ENCODE measurements around the gene NKPD1. TPM values are rescaled to one million over a fixed set of nuclear protein-coding genes. Genes with fewer than 3 reads are reported as not detected.

Gene NKPD1
- total and polyA plus RNA-seq, 2 experiments from 2014 or later = 0.24 to 1.3 TPM

- Histone ChIP-seq H3K27me3 (ENCODE audit: insufficient read depth) (no peaks in the 10 kb centered on the region), H3K9me2 (ENCODE audit: insufficient read depth) (no peaks in the 10 kb centered on the region), H3K4me2 (no peak overlapping the region), H3K4me3 (no peak overlapping the region), H4K20me1 (replicated peaks; ENCODE audit: insufficient read depth) (no peaks in the 10 kb centered on the region), H3K27ac (ENCODE audit: low read depth) (no peak overlapping the region), H3K79me2 (replicated peaks; ENCODE audit: insufficient read depth) (no peaks in the 10 kb centered on the region), H2AFZ (no peak overlapping the region), H3F3A (replicated peaks; ENCODE audit: low read depth) (no peaks in the 10 kb centered on the region), H3K36me3 (ENCODE audit: insufficient read depth) (no peaks in the 10 kb centered on the region), H3K4me1 (ENCODE audit: insufficient read depth) (no peaks in the 10 kb centered on the region)
- Mint-ChIP-seq H3K27ac (no peak overlapping the region), H3K36me3 (ENCODE audit: low read depth) (no peaks in the 10 kb centered on the region), H3K27me3 (ENCODE audit: insufficient read depth, low read depth, poor library complexity) (peaks cover 8% of the 10 kb centered on the region), H3K4me3 (no peak overlapping the region), H3K9me3 (no peaks in the 10 kb centered on the region; the same call in 2 of the 3 replicates), H3K4me1 (no peaks in the 10 kb centered on the region; the same call in 2 of the 3 replicates)
- DNase-seq (ENCODE audit: low spot score) = peak; percentile 83
- peak; percentile 96 for ATAC-seq
- TF ChIP-seq NANOG (IDR thresholded peaks at IDR 0.05; ENCODE audit: borderline replicate concordance) = no peak
- TF ChIP-seq, protein P1, sequence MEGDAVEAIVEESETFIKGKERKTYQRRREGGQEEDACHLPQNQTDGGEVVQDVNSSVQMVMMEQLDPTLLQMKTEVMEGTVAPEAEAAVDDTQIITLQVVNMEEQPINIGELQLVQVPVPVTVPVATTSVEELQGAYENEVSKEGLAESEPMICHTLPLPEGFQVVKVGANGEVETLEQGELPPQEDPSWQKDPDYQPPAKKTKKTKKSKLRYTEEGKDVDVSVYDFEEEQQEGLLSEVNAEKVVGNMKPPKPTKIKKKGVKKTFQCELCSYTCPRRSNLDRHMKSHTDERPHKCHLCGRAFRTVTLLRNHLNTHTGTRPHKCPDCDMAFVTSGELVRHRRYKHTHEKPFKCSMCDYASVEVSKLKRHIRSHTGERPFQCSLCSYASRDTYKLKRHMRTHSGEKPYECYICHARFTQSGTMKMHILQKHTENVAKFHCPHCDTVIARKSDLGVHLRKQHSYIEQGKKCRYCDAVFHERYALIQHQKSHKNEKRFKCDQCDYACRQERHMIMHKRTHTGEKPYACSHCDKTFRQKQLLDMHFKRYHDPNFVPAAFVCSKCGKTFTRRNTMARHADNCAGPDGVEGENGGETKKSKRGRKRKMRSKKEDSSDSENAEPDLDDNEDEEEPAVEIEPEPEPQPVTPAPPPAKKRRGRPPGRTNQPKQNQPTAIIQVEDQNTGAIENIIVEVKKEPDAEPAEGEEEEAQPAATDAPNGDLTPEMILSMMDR (conservative IDR thresholded peaks at IDR 0.05; ENCODE audit: low read depth in 2 of 2) = peak; percentile 73 to 94
- TF ChIP-seq STAT1 (IDR thresholded peaks at IDR 0.05; ENCODE audit: unreplicated experiment) = no peak
- TF ChIP-seq, protein P2, sequence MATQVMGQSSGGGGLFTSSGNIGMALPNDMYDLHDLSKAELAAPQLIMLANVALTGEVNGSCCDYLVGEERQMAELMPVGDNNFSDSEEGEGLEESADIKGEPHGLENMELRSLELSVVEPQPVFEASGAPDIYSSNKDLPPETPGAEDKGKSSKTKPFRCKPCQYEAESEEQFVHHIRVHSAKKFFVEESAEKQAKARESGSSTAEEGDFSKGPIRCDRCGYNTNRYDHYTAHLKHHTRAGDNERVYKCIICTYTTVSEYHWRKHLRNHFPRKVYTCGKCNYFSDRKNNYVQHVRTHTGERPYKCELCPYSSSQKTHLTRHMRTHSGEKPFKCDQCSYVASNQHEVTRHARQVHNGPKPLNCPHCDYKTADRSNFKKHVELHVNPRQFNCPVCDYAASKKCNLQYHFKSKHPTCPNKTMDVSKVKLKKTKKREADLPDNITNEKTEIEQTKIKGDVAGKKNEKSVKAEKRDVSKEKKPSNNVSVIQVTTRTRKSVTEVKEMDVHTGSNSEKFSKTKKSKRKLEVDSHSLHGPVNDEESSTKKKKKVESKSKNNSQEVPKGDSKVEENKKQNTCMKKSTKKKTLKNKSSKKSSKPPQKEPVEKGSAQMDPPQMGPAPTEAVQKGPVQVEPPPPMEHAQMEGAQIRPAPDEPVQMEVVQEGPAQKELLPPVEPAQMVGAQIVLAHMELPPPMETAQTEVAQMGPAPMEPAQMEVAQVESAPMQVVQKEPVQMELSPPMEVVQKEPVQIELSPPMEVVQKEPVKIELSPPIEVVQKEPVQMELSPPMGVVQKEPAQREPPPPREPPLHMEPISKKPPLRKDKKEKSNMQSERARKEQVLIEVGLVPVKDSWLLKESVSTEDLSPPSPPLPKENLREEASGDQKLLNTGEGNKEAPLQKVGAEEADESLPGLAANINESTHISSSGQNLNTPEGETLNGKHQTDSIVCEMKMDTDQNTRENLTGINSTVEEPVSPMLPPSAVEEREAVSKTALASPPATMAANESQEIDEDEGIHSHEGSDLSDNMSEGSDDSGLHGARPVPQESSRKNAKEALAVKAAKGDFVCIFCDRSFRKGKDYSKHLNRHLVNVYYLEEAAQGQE (IDR thresholded peaks at IDR 0.05; ENCODE audit: unreplicated experiment) = no peak
Measured at GRCh38 chr19:45200568-45200967, 39.8 kb upstream of the NKPD1 start.

DNA sequence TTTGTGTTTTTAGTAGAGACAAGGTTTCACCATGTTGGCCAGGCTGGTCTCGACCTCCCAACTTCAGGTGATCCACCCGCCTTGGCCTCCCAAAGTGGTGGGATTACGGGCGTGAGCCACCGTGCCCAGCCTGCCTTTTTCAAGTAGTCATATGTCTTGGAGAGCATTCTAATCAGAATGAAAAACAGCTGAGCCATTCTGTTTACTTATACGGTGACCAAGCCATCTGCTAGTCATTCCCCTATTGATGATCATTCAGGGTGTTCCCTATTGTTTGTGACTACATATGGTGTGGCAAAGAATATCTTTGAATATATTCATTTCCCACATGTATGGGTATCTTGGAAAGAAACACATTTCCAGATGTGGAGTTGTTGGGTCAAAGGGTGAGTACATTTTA, 35.0 kb upstream of the NKPD1 start:
- H3K36me3 ChIP-seq (ENCODE audit: insufficient read depth) = no peaks in the 10 kb centered on the region
- no peaks in the 10 kb centered on the region for H3F3A ChIP-seq (replicated peaks; ENCODE audit: low read depth)
- no peak overlapping the region for H3K27ac ChIP-seq (ENCODE audit: low read depth)
- no peak overlapping the region for H2AFZ ChIP-seq
- DNase-seq (ENCODE audit: low spot score) (no peak), ATAC-seq (no peak)
- no peaks in the 10 kb centered on the region for H3K27me3 ChIP-seq (ENCODE audit: insufficient read depth)
- H3K4me2 ChIP-seq = no peak overlapping the region
- Mint-ChIP-seq H3K36me3 (ENCODE audit: low read depth) (no peaks in the 10 kb centered on the region), H3K27me3 (ENCODE audit: insufficient read depth, low read depth, poor library complexity) (peaks cover 9% of the 10 kb centered on the region), H3K4me1 (no peaks in the 10 kb centered on the region), H3K27ac (no peak overlapping the region), H3K9me3 (no peaks in the 10 kb centered on the region; the same call in 2 of the 3 replicates), H3K4me3 (no peak overlapping the region)
- H3K79me2 ChIP-seq (replicated peaks; ENCODE audit: insufficient read depth) = no peaks in the 10 kb centered on the region
- TF ChIP-seq NANOG (IDR thresholded peaks at IDR 0.05; ENCODE audit: borderline replicate concordance) (no peak), ZNF114 (CRISPR knock-in tag; IDR thresholded peaks at IDR 0.05) (no peak), STAT1 (IDR thresholded peaks at IDR 0.05; ENCODE audit: unreplicated experiment) (no peak), EZH2phosphoT487 (IDR thresholded peaks at IDR 0.05; ENCODE audit: unreplicated experiment) (no peak), POLR2AphosphoS5 (IDR thresholded peaks at IDR 0.05; ENCODE audit: low read depth) (no peak), EZH2 (IDR thresholded peaks at IDR 0.05; ENCODE audit: low read depth, unreplicated experiment) (no peak), CREB1 (CRISPR knock-in tag; IDR thresholded peaks at IDR 0.05; ENCODE audit: low read depth) (no peak), ZNF331 (CRISPR knock-in tag; IDR thresholded peaks at IDR 0.05; ENCODE audit: low read depth) (no peak), JUNB (IDR thresholded peaks at IDR 0.05; ENCODE audit: unreplicated experiment) (no peak)
- TF ChIP-seq, protein P2 (IDR thresholded peaks at IDR 0.05; ENCODE audit: unreplicated experiment) = no peak
- TF ChIP-seq, protein P1 (conservative IDR thresholded peaks at IDR 0.05; ENCODE audit: low read depth in 2 of 2) = no peak
- TF ChIP-seq, protein P3, sequence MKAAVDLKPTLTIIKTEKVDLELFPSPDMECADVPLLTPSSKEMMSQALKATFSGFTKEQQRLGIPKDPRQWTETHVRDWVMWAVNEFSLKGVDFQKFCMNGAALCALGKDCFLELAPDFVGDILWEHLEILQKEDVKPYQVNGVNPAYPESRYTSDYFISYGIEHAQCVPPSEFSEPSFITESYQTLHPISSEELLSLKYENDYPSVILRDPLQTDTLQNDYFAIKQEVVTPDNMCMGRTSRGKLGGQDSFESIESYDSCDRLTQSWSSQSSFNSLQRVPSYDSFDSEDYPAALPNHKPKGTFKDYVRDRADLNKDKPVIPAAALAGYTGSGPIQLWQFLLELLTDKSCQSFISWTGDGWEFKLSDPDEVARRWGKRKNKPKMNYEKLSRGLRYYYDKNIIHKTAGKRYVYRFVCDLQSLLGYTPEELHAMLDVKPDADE (IDR thresholded peaks at IDR 0.05) = no peak
- H4K20me1 ChIP-seq (replicated peaks; ENCODE audit: insufficient read depth) = no peaks in the 10 kb centered on the region
- no peak overlapping the region for H3K4me3 ChIP-seq
- no peaks in the 10 kb centered on the region for H3K4me1 ChIP-seq (ENCODE audit: insufficient read depth)
- no peaks in the 10 kb centered on the region for H3K9me2 ChIP-seq (ENCODE audit: insufficient read depth)
